GM04503 (cell line): ENCODE results near the gene RTTN.
"Not testable (repeated sequence)": the region's sequence is repeated elsewhere in the genome, so short reads cannot be mapped to it uniquely, and the experiment has no call there.

Experiments
- DNase-seq: peaks from one replicate; pipeline ENCODE4 v3.0.0-alpha.2; 2012; ENCODE audit warnings: low read depth

RTTN gene

DNA sequence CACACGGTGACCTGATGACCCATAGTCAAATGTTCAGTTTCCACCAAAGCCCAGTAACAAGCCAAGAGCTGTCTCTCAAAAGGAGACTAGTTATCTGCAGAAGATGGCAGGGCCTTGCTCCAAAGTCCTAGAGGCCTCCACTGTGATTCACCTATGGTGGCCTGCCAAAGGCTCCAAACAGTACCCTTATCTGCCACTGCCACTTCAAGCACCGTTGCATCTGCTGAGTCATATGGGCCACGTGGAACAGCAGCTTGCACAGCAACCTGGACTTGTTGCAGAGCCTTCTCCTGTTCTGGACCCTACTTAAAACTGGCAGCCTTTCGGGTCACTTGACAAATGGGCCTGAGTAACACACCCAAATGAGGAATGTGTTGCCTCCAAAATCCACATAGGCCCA lies 230.2 kb downstream of the RTTN start:
- not testable (repeated sequence) for DNase-seq

DNA sequence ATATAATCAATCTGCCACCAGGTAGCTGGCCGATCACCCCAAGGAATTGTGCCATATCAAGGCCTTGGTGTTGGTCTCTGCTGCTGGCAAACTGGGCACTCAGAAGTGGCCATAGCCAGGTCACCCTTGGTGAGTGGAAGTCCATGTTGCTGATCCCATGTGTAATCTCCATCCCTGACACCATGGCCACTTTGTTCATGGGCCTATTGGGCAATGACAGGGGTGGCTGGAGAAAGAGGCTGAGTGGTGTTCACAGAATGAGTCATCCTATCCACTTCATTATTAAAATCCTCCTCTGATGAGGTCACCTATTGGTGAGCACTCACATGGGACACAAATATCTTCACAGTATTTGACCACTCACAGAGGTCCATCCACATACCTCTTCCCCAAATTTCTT lies 231.1 kb downstream of the RTTN start:
- no peak for DNase-seq

DNA sequence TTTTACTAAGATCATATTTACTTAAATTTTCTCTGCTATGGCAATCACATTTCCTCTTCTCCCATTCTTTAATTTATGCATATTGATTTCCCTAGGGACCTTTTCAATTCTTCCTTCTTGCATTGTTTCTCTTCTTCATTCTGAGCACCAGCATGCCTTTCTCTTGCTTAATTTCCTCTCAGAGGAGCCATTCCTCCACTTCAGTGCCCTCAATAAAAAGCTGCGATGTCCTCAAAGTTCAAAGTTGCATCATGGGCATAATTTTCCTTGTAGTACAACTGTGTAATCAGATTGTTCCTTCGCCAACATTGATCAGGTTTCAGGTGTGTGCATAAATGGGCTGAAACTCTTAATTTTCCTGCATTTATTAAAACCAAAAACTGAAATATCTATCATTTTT lies 236.0 kb downstream of the RTTN start:
- no peak for DNase-seq

DNA sequence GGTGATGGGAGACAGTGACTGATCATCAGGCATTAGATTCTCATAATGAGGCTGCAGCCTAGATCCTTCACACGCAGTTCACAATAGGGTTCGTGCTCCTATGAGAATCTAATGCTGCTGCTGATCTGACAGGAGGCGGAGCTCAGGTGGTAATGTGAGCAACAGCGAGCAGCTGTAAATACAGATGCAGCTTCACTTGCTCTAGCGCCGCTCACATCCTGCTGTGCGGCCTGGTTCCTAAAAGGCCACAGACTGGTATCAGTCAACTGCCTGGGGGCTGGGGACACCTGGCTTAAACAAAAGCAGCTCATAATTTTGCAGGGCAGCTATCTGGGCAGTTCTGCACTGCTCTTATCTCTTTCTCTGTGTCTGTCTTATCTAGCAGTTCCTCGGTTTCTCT lies 237.4 kb downstream of the RTTN start:
- DNase-seq: no peak

DNA sequence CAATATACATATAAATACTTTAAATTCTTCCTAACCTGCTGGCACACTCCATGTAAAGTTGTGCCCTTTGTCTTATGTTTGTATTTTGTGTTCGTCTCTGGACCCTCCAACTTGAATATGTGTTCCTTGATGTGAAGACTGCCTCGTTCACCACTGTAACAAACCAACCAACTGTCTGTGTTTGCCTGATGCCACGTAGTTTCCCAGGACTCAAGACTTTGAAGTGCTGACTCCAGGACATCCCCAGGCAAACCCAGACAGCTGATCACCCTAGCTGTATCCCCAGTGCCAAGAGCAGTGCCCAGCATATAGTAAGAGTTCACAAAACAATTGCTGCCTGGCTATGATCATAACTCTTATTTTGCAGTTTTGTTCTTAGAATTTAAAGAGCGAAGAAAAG lies 242.3 kb downstream of the RTTN start:
- DNase-seq: no peak

DNA sequence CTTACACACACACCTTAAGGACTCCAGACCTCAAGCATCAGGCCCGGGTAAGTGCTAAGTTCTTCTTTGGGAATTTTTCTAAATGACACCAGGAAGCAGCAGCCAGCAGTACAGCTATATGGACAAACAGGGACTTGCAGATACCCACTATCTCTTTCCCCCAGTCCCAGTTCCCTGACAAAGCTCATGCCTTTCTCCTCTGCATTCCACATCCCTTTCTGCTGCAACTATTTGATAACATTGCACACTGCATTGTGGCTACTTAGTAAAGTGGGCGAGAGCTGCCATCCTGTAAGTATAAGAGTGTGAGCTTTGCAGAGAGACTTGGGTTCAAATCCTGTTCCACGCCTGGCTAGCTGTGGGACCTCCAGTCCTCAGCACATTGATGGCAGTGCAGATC lies 243.8 kb downstream of the RTTN start:
- DNase-seq: no peak

DNA sequence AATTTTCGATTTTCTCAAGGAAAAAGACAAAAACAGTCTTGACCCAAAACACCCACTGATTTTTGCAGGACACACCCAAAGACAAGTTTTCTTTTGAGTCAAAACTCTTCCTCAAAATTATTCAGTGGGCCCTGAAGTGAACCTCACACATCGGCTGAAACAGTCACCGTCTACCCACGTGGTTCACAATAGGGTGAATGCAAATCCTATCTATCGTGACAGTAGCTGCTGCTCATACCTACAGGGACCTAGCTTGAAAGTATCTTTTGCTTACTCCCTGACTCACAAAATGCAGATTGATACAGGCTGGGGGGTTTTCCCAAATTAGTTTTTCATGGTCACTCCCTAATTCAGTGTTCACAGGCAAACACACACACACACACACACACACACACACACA lies 247.1 kb downstream of the RTTN start:
- DNase-seq: no peak

DNA sequence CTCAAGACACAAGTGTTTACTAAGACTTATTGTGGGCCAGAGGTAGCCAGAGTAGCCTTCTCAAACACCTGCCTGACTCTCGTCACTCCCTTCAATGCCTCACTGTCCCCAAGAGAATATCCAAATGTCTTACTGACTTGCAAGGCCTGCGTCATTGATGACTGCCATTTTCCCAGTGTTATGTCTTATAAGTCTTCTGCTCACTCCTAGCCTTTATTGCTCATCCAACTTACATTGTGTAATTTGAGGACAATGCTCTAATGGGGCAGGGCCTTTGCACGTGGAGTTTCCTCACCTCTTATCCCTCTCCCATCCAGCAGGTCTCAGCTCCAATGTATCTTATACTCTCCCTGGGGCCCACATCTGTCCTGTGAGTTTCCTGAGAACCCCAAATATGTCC lies 247.7 kb downstream of the RTTN start:
- DNase-seq: no peak

DNA sequence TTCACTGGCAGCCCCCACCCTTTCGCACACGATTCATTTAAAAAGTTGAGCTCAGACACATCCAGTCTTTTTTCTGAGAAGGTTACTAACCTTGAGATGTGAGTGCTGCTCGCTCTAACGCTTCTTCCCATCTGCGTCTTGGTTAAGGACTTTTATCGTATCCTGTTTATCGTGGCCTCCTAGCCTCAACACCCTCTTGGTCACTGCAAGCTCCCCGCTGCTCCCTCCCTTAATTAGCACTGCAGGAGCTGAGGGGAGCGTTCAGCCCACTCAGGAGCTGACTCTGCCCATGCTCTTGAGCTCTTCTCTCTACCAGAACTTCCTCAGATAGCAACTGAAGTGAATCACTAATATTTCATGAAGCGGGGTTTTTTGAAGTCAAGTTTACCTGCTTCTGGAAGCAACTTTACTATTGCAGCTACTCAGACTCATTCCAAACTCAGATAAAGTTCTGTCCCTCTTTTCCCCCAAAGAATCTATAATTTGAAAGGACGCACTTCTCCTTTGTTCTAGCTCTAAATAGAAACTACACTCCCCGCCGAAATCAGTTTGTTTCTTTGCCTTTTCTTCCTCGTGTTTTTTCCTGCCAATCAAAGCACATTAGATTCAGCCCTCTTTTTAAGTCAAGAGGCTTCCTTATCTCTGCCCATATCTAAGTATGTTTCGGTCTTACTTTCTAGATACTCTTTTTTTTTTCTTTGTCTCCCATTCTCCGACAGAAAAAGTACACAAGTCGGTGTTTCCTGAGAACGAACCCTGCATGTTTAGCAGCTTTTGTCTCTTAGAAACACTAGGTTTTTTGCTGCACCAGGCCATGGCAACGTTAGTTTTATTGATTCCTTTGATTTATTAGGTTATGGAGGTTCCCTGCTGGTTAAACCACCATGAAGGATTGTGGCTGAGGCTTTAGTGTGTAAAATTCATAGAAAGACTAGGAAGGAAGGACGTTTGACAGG lies 248.5 kb downstream of the RTTN start:
- DNase-seq: no peak

DNA sequence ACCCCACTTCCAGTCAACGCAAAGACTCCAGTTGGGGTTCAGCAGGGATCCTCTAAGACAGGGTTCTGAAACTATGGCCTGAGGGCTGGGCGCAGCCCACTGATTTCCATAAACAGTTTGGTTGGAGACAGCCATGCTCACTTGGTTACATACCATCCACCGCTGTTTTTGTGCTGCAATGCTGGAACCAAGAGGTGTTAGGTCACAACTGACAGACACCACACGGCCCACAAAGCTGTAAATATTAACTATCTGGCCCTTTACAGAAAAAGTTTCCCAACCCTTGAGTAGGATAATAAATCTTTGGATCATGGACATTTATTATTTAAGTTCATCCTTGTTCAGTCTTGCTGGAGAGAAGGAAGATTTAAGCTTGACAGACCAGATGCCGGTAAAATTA lies 249.4 kb downstream of the RTTN start:
- no peak for DNase-seq

DNA sequence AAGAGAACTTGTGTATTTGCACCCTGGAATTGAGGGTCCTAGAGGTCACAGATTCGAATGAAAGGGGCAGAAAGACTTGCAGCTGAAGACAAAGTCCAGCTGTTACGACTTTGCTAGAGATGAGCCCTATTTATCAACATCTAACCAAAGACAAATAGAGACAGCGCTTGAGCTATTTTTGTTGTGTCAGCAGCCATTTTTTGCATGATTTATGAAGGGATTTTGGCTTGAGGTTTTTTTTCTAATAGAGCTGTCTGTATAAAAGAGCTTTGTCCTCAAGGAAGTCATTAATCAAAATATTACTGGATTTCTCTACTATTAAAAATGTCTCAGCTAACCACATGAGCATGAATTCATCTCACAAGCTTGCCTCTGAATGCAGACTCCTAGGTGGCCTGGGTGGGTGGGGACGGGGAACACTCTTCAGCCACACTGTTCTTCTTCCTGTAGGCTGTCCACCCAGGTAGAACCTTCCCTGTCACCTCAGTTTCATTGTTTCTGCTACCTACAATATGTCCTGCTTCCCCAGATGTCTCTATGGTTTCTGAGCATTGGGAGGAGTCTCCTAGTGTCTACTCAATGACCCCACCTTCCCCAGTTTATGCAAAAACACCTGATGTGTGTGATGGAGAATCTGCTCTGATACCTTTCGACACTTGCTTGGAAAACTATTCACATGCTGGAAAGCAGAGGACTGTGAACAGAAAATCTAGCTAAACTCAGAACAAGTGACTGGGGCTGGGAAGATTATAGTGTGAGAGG lies 250.6 kb downstream of the RTTN start:
- DNase-seq: no peak

DNA sequence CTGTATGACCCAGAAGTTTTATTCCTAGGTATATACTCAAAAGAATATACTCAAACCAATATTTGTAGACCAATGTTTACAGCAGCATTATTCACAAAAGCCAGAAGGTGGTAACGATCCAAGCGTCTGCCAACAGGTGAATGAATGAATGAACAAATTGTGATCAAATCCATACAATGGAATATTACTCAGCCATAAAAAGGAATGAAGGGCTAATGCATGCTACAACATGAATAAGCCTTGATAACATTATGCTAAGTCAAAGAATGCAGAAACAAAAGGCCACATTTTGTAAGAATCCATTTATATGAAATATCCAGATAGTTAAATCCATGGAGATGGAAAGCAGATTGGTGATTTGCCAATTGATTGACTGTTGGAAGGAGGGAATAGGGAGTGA lies 252.3 kb downstream of the RTTN start:
- no peak for DNase-seq
